ENCODE results near the gene SCRT2.

SCRT2 gene

DNA sequence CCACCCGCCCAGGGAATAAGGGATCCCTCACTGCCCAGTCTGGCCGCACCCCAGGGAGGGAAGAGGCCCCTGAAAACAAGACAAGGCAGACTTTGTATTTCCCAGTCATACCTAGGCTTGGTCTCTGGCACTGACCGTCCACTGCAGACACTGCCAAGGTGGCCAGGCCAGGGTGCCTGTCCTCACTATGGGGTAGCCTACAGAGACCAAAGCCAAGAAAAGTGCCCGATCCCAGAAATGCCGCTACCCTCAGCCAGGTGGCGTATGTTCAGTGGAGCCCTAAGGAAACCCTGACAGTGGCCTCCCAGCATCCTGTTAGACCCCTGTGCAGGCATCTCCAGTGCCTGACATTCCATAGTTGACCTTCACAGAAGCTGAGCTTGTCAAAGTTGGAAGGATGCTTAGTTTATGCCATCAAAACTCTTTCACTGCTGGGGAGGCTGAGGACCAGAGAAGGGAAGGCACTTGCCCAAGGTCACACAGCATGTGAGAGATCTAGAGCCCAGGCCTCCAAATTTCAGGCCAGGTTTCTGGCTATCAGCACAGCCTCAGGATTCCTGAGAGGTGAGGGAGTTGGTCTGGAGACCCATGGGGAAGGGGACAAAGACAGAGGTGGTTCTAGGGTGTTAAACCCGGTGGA, 2.5 kb downstream of the SCRT2 start:
- no peak for DNase-seq (ENCODE audit: low spot score)

DNA sequence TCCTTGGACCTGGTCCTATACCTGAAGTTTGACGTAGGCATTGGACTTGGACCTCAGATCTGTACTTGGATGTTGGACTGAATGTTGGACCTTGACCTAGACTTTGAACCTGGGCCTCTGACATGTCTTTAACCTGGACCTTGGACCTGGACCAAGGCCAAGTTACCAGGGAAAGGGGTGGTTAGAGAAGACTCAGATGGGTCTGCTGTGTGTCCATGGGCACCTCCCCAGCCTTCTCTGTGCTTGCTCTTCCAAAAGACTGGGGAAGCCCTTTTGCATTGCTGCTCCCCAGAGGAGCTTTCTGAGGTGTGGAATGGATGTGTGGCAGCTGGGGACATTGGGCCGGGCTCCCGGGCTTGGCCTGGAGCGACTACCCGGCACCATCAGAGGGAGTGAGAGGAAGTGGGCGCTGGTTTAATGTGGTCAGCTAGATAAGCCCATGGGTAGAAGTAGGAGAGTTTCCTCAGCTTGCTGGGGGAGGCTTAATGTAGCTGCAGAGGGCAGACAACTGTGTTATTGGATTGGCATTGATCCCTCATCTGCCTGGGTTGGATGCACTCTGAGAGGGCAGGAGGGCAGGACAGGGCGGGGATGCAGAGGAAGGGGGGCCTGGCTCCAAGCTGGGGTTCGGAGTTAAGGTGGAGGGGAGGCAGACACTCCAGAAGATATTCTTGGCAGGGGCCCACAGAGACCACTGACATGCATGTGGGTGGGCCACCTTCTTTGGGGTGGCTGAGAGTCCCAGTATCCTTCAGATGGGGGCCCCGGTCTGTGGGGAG, 4.2 kb downstream of the SCRT2 start:
- no peak for DNase-seq (ENCODE audit: low spot score)

DNA sequence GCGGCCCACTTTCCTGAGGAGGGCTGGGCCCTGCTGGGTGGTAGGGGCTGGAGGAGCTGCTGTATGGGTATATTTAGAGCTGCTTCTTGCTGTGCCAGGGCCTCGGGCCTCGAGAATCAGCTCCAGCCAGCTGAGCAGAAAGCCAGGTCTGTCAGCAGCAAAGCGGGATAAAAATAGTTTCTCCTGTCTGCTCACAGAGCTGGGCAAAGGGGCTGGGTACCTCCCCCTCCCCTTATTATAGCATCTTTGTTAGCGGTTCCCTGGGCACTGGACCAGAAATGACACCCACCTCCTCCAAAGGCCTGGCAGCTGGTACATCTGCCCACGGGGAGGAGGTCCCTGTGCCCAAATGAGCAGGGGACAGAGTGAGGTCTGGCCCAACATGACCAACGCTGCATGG, 6.0 kb downstream of the SCRT2 start:
- DNase-seq (ENCODE audit: low spot score) = no peak

DNA sequence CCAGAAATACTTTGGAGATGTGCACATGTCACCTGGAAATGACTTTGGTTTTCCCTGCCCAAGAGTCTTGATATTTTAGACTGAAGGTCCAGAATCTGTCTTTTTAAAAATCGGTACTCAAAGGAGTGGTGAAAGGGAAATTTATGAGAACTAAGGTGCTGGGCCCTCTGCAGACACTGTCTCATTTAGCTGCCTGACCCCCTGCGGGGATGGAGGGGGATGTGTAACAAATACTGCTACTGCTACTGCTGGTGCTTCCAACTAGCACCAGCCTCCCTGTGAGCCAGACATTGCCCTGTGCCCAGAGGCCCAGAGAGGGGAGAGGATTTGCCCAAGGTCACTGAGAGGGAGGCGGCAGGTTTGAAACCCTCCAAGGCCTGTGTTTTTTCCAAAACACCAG, 7.0 kb downstream of the SCRT2 start:
- no peak for DNase-seq (ENCODE audit: low spot score)

DNA sequence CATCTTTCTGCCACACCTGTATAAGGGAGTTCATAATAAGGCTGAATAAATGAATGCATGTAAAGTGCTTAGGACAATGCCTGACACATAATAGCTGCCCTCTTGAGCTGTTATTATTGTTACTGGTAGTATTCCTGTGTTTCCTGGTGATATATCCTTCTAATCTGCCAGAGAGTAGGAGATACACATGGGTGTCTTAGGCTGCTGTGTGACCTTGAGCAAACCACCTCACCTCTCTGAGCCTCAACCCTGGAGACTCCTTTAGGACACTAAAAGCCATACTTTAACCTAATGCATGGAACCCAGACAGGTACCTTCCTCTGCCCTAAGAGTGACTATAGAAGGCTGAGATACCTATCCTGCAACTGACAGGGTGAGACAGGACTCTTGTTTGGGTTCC, 7.6 kb downstream of the SCRT2 start:
- DNase-seq (ENCODE audit: low spot score) = no peak

DNA sequence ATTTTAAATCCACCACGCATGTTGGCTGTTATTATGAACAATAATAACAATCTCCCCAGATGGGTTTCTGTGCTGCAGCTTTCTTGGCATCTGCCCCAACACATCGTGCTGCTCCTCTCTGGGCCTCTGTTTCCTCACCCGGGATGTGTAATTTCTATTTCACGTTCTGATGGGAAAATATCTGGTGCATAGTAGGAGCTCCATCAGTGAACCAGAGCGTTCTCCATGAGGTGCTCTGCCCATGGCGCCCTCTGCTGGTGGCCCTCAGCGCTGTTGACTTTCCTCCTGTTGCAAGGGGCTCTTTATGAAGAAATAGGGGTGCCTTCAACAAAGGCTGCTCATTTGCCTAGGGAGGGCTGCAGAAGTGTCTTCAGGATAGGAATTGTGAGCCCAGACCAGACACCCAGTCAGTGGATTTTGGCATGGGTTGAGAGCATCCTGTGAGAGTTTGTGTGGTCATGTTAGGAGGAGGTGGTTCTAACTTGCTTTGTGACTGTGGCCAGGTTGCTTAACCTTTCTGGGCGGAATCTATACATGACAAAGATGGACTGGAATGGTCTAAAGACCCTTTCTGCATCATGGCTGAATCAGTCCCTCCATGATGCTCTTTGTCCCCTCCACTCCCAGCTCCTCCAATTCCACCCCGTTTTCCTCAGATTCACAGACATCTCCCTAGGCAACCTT, 8.1 kb downstream of the SCRT2 start:
- DNase-seq (ENCODE audit: low spot score) = peak; percentile 51

DNA sequence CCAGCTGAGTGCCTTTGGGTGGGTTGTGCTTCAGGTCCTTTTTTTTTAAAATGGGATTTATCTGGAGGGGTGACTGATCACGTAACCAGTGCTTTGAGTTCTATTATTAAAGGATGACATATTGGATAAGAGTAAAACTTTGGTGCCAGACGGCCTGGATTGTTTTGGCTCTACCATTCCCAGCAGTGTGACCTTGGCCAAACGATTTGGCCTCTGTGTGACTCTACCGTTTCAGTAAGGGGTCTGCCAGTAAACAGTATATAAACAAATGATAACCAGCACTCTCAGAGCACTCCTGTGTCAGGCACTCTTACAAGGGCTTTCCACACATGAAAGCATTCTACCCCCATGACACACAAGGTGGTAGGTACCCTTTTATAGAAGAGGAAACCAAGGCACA, 8.7 kb downstream of the SCRT2 start:
- no peak for DNase-seq (ENCODE audit: low spot score)

DNA sequence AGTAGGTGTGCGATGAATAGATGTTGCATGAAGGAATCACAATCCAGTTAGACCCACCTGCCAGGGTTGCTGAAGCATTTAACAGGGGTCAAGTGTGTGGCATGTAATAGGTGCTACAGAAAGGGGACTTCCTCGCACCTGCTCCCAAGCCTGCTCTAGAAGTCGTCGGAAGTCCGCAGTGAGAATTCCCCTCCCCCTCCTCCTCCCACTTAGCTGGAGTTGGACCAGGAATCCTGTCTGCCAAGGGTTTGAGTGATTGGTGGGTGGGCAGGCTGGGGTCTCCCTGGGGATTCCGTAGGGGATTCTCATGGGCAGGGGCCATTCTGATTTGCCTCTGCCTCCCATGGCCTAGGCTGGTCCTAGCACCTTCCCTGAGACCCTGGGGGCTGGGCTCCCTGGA, 10.3 kb downstream of the SCRT2 start:
- no peak for DNase-seq (ENCODE audit: low spot score)

DNA sequence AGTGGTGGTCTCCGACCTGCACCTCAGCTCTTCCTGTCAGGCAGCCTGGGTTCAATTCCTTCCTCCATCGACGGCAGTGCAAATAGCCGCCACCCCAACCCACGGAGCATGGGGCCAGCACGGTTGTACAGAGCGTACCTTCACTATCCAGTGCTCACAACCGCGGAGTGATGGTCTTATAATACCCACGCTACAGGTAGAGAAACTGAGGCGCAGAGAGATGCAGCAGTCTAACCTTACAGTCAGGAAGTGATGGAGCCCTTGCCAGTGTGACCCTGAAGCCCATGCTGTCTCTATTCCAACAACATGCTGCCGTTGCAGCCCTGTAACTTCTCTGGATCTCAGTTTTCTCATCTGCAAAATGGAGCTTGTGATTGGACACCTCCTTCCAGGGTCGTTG, 11.0 kb downstream of the SCRT2 start:
- no peak for DNase-seq (ENCODE audit: low spot score)

DNA sequence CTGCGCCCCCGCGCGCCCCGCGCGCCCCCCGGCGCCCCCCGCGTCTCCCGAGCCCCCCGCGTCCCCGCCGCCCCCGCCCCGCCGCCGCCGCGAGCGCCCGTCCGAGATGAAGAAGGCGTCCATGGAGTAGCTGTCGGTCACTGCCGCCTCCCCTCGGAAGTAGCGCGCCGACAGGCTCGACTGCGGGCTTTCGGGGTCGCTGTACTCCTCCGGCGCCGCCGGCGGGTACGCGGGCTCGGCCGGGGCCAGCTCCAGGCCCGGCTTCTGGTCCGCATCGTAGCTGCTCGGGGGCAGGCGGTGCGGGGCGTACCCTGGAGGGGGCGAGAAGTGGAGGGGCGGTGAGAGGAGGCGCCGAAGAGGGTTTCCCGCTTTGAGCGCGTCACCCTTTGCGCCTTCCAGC, 11.5 kb downstream of the SCRT2 start:
- no peak for DNase-seq (ENCODE audit: low spot score)

DNA sequence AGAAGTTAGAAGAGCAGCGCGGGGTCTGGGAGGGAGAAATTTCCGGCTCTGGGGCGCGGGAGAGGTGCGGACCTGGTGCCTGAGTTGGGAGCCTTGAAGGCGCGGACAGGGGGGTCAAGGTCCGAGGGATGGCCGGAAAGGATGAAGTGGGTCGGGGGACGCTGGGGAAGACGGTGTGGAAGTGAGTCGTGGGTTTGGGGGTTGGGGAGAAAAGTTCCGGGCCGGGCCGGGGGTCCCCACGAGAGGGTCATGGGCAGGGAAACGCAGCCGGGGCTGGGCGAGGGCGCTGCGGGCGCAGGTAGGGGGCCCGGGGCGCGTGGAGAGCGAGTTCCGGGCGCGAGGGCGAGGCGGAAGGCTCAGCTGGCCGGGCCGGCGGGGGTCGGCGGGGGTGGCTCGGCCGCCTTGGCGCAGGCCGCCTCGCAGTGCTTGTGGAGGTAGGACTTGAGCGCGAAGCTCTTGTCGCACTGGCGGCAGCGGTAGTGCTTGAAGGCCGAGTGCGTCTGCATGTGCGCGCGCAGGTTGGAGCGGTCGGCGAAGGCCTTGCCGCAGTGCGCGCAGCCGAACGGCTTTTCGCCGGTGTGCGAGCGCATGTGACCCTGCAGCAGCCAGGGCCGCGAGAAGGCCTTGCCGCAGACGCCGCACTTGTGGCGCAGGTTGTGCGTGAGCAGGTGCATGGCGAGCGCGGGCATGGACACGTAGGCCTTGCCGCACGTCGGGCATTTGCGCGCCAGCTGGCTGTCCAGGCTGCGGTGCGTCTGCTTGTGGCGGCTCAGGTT, 12.1 kb downstream of the SCRT2 start:
- DNase-seq (ENCODE audit: low spot score) = no peak

DNA sequence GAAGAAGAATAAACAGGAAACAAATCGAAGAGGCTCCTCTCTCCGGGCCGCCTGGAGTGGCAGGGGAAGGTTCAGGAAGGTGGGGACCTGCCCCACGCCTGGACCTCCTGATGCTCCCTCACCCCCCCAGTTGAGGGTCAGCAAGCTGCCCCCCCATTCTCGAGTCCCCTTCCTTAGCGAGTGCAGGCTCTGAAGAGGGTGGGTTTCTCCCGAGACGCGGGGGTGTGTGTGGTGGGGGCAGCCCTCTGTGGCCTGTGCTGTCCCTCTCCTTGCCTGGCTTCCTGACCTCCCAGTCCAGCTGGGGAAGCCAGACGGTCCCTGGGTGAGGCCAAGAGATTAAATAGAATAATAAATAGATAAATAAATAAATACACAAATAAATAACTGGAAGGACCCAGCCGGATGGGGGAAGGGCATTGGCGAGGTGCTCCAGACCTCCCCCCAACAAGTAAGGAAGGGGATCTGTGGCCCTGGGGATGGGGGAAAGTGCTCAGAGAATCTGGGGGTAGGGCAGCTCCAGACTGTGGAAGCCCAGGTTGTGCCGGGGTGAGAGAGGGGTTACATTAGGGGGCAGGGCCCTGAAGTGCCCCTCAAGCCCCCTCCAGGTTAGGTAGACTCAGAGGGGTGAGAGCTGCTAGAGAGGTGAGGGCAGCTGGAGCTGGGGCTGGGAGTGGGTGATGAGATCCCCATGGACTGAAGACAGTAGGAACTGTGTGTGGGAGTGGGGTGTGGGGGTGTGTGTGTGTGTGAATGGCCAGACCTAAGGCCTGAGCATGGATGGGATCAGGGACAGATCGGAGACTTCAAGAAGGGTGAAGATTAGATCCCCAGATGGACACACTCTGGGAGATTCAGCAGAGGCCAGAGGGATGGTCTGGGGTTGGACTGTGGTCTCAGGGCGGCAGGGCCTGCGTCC, 13.1 kb downstream of the SCRT2 start:
- no peak for DNase-seq (ENCODE audit: low spot score)

DNA sequence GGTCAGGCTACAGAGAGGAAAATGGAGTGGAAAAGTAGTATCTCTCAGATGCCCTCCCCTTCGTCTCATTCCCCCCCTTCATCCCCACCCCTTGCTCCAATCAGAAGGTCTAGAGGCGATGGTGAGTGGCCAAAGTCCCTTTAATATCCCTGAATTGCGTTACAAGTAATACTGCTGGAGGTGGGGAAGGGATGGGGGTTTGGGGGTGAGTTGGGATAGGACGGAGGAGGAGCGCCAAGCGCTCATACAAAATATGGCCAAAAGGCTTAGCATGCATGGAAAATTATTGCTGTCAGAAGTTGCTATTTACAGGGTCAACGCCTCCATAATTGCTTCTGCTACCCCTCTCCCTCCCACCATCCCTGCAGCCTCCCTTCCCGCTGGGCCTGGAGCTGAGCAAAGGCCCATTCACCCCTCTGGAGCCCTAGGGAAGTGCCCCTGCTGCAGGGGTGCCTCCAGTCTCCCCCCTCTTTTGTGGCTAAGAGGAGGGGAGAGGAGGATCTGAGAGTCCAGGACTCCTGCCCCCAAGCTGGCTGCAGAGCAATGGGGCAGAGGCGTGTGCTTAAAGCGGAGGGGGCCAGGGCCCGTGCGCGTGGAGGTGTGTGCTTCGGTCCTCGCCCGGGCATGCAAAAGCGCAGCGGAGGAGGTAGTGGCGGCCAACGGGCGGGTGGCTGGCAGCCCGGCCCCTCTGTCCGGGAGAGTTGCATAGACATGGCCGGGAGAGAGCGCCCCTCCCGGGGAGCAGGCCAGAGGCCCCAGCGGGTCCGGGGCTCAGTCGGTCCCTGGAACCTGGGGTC, 13.9 kb downstream of the SCRT2 start:
- no peak for DNase-seq (ENCODE audit: low spot score)

DNA sequence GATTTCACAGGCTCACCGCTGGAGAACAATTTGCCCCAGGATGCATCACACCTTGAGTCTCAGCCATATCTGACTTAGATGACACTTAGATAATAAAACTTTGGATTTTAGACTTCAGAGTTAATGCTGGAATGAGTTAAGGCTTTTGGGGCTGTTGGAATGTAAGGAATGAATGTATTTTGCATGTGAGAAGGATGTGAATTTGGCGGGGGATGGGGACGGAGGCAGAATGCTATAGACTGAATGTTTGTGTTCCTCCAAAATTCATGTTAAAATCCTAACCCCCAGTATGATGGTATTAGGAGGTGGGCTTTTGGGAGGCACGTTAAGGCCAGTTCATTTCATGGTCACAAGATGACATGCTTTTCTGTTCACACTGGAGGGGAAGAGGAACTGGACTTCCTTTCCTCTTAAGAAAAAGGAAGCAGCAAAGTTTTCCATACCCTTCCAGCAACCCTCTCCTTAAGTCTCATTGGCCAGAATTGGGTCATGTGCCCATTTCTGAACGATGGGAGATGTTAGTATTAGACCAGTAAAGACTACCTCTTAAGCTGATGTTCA, 16.8 kb downstream of the SCRT2 start:
- no peak for DNase-seq (ENCODE audit: low spot score)

DNA sequence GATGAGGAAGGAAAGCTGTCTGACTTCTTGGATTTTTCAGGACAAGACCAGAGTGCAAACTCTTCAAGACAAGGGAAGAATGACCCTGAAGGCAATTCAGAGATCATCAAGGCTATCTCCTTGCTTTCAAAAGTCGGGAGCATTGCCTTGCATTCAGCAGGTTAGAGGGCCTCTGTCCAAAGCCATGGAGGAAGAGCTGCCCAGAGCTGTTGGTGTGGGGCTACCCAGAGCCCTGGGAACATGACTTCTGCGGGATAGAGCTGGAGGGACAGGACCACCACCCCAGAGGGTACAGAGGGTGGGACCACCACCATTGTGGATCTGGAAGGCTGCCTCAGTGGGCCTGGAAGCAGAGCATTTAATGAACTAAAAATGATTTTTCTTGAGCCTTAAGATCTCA, 17.4 kb downstream of the SCRT2 start:
- no peak for DNase-seq (ENCODE audit: low spot score)

DNA sequence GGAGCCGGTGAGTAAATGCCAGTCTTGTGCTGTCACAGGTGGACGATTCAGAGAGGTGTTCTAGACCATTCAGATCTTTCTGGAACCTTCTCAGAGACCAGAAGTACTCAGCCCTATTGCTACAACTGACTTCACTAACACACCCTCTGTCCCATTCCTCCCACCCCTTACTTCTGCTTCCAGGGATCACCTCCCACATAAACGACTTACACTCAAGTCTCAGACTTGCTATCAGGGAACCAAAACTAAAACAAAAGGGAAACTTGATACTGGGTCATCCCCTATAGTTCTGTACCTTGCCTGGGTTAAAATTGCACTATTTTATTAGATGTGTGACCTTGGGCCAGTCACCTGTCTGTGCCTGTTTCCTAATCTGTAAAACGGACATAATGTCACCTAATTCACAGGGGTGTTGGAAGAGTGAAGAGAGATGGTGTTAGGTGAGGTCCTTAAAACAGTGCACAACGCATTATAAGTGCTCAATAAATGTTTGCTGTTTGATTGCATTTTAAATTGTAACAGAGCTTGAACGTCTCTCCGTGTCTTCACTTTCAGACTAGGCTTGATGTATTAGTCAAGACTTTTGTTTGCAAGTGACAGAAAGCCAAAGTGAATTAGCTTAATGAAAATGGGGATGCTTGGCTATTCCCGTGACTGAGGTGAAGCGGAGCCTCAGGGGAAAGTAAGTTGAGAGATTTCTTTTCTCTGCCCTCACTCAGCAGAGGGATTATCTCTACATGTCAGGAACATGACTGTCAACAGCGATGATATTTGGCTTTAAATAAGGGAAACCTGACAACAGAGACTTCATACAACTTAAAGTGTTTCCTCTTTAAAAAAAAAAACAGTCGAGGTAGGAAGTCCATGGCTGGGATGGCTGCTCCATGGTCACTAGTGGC, 19.6 kb downstream of the SCRT2 start:
- no peak for DNase-seq (ENCODE audit: low spot score)

DNA sequence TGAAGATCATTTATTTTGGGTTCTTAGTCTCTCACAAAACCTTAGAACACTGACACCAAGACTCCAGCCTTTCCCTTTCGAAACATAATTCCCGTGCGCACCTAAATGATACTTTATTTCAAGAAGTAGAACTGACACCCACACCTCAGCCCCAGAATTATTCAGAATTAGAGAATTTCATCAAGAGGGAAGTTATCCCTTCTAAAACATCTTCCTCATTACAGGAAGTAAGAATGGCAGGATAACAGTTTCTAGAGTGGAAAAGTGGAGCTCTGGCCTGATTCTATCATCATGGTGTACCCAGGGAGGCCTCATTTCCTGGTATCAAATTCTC, 21.2 kb downstream of the SCRT2 start:
- no peak for DNase-seq (ENCODE audit: low spot score)

DNA sequence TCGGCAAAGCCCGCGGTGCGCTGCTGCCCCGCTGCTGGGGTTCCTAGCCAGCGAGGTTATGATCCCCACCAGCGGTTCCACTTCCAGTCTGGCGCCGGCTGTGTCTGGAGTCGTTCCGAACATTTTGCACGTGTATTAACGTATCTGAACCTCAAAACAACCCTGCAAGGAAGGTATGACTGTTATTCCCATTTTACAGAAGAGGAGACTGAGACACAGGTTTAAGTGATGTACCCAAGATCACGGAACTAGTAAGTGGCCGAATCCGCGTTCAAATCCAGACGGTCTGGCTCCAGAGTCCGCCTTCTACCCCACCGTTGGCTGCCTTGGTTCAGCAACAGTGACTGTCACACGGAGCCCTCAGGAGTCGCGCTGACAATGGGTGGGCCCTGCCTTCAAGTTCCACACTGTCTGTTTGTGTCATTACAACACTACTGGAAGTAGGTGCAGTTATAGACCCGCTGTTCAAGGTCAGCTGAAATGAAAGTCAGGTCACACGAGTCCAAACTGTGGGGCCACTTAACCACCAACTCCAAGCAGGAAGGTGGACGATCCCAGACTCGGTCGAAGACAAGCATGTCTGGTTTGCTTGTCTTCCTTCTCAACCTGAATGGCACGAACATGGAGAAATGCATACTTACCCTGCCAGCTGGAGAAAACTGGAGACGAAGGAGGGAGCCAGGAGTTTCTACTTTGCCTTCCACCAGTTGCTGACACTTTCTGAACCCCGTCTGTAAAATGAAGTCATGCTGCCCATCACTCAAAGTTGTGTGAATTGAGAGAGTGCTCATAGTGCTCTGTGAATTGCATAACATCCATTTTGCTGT, 21.8 kb downstream of the SCRT2 start:
- no peak for DNase-seq (ENCODE audit: low spot score)

All from Ammon's horn (tissue), 1 donor.